ENCODE measurements around the gene MPI. TPM values are rescaled to one million over a fixed set of nuclear protein-coding genes. Genes with fewer than 3 reads are reported as not detected.

The MPI gene
- total RNA-seq, 1 donor from 2014 or later = 25.9 TPM

GRCh38 chr15:74847432-74847831, 42.4 kb upstream of the MPI start:
- Mint-ChIP-seq H3K27ac (ENCODE audit: unreplicated experiment) (no peak overlapping the region), H3K4me1 (ENCODE audit: low read depth, unreplicated experiment) (no peaks in the 10 kb centered on the region), H3K27me3 (ENCODE audit: low read depth, unreplicated experiment) (no peaks in the 10 kb centered on the region), H3K36me3 (ENCODE audit: low read depth, unreplicated experiment) (peaks cover 9% of the 10 kb centered on the region), H3K9me3 (ENCODE audit: unreplicated experiment) (no peaks in the 10 kb centered on the region), H3K4me3 (ENCODE audit: unreplicated experiment) (no peak overlapping the region)
- TF ChIP-seq CTCF (IDR thresholded peaks at IDR 0.05; ENCODE audit: insufficient read depth, low read depth, low read length) = no peak
- TF ChIP-seq EZH2 (IDR thresholded peaks at IDR 0.05; ENCODE audit: insufficient read depth, low read length) = no peak
- no peak overlapping the region for H3K4me3 ChIP-seq (ENCODE audit: insufficient read depth, low read depth, low read length)
- H2AFZ ChIP-seq (ENCODE audit: low read depth, low read length) = no peak overlapping the region
- FAIRE-seq (no peak), DNase-seq (ENCODE audit: low read depth) (no peak)
- H3K79me2 ChIP-seq (ENCODE audit: insufficient read depth, low read length) = no peaks in the 10 kb centered on the region
- H3K4me2 ChIP-seq (ENCODE audit: low read length) = no peak overlapping the region
- peaks cover 6% of the 10 kb centered on the region for H3K4me1 ChIP-seq (ENCODE audit: insufficient read depth, low read length)
- no peaks in the 10 kb centered on the region for H3K27me3 ChIP-seq (ENCODE audit: insufficient read depth, low read length)
- H3K9ac ChIP-seq (ENCODE audit: low read length) = no peak overlapping the region
- no peaks in the 10 kb centered on the region for H4K20me1 ChIP-seq (ENCODE audit: insufficient read depth, low read length)
- H3K9me3 ChIP-seq (ENCODE audit: insufficient read depth, low read depth, low read length) = no peaks in the 10 kb centered on the region
- peaks cover 13% of the 10 kb centered on the region for H3K36me3 ChIP-seq (ENCODE audit: insufficient read depth, low read length)
- H3K27ac ChIP-seq (ENCODE audit: low read depth, low read length) = no peak overlapping the region

- Mint-ChIP-seq H3K36me3 (ENCODE audit: low read depth, unreplicated experiment) (peaks cover 9% of the 10 kb centered on the region), H3K4me3 (ENCODE audit: unreplicated experiment) (no peak overlapping the region), H3K4me1 (ENCODE audit: low read depth, unreplicated experiment) (no peaks in the 10 kb centered on the region), H3K27me3 (ENCODE audit: low read depth, unreplicated experiment) (no peaks in the 10 kb centered on the region), H3K9me3 (ENCODE audit: unreplicated experiment) (no peaks in the 10 kb centered on the region), H3K27ac (ENCODE audit: unreplicated experiment) (no peak overlapping the region)
- H2AFZ ChIP-seq (ENCODE audit: low read depth, low read length) = no peak overlapping the region
- H3K4me3 ChIP-seq (ENCODE audit: insufficient read depth, low read depth, low read length) = no peak overlapping the region
- no peak overlapping the region for H3K27ac ChIP-seq (ENCODE audit: low read depth, low read length)
- H3K27me3 ChIP-seq (ENCODE audit: insufficient read depth, low read length) = no peaks in the 10 kb centered on the region
- FAIRE-seq = no peak
- no peaks in the 10 kb centered on the region for H3K4me1 ChIP-seq (ENCODE audit: insufficient read depth, low read length)
- TF ChIP-seq CTCF (IDR thresholded peaks at IDR 0.05; ENCODE audit: insufficient read depth, low read depth, low read length) = no peak
- no peak for TF ChIP-seq EZH2 (IDR thresholded peaks at IDR 0.05; ENCODE audit: insufficient read depth, low read length)
- H3K9ac ChIP-seq (ENCODE audit: low read length) = no peak overlapping the region
- H3K4me2 ChIP-seq (ENCODE audit: low read length) = no peak overlapping the region
- H3K79me2 ChIP-seq (ENCODE audit: insufficient read depth, low read length) = no peaks in the 10 kb centered on the region
- H3K9me3 ChIP-seq (ENCODE audit: insufficient read depth, low read depth, low read length) = no peaks in the 10 kb centered on the region
- DNase-seq (ENCODE audit: low read depth) = no peak
- peaks cover 8% of the 10 kb centered on the region for H4K20me1 ChIP-seq (ENCODE audit: insufficient read depth, low read length)
- peaks cover 15% of the 10 kb centered on the region for H3K36me3 ChIP-seq (ENCODE audit: insufficient read depth, low read length)
Observed at GRCh38 chr15:74850393-74850792, 39.4 kb upstream of the MPI start.

GRCh38 chr15:74851960-74852359, 37.9 kb upstream of the MPI start:
- no peak overlapping the region for H3K27ac Mint-ChIP-seq (ENCODE audit: unreplicated experiment)
- Histone ChIP-seq H2AFZ (ENCODE audit: low read depth, low read length) (no peak overlapping the region), H3K27ac (ENCODE audit: low read depth, low read length) (no peak overlapping the region), H3K79me2 (ENCODE audit: insufficient read depth, low read length) (peaks cover 4% of the 10 kb centered on the region), H4K20me1 (ENCODE audit: insufficient read depth, low read length) (peaks cover 19% of the 10 kb centered on the region), H3K4me1 (ENCODE audit: insufficient read depth, low read length) (no peaks in the 10 kb centered on the region), H3K27me3 (ENCODE audit: insufficient read depth, low read length) (no peaks in the 10 kb centered on the region), H3K9ac (ENCODE audit: low read length) (no peak overlapping the region), H3K4me3 (ENCODE audit: insufficient read depth, low read depth, low read length) (no peak overlapping the region), H3K36me3 (ENCODE audit: insufficient read depth, low read length) (peaks cover 15% of the 10 kb centered on the region), H3K4me2 (ENCODE audit: low read length) (no peak overlapping the region), H3K9me3 (ENCODE audit: insufficient read depth, low read depth, low read length) (no peaks in the 10 kb centered on the region)
- FAIRE-seq = no peak
- no peaks in the 10 kb centered on the region for H3K9me3 Mint-ChIP-seq (ENCODE audit: unreplicated experiment)
- peaks cover 9% of the 10 kb centered on the region for H3K36me3 Mint-ChIP-seq (ENCODE audit: low read depth, unreplicated experiment)
- H3K27me3 Mint-ChIP-seq (ENCODE audit: low read depth, unreplicated experiment) = no peaks in the 10 kb centered on the region
- no peaks in the 10 kb centered on the region for H3K4me1 Mint-ChIP-seq (ENCODE audit: low read depth, unreplicated experiment)
- DNase-seq (ENCODE audit: low read depth) = no peak
- TF ChIP-seq EZH2 (IDR thresholded peaks at IDR 0.05; ENCODE audit: insufficient read depth, low read length) (no peak), CTCF (IDR thresholded peaks at IDR 0.05; ENCODE audit: insufficient read depth, low read depth, low read length) (no peak)
- H3K4me3 Mint-ChIP-seq (ENCODE audit: unreplicated experiment) = no peak overlapping the region

Measured in astrocyte (in vitro differentiated cells and primary cell).